HG03135 (cell line): ENCODE data around the gene HSD17B2.

Experiments
- ATAC-seq: cut with Tn5 transposase; IDR thresholded peaks from one replicate; pipeline ENCODE4 v1.9.1; 2021; ENCODE audit warnings: mild to moderate bottlenecking, moderate library complexity; ENCODE audit not compliant: unreplicated experiment

Gene HSD17B2

DNA sequence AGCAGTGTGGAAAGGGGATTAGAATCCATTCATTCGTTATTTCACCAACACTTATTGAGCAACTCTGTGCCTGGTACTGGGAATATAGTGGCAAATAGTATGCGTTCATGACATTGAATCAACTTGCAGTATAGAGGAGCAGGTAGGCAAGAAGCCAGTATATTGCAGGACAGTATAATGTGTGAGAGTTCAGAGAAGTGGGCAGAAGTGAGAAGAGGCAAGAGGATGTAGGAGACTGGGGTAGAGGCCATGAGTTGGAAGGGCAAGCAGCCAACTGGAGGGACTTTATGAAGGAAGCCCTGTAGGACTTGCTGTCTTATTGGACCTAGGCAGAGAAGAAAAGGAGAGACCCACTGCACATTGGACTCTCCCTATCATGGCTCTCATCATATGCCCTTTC is 12.3 kb downstream of the HSD17B2 start:
- no peak for ATAC-seq

DNA sequence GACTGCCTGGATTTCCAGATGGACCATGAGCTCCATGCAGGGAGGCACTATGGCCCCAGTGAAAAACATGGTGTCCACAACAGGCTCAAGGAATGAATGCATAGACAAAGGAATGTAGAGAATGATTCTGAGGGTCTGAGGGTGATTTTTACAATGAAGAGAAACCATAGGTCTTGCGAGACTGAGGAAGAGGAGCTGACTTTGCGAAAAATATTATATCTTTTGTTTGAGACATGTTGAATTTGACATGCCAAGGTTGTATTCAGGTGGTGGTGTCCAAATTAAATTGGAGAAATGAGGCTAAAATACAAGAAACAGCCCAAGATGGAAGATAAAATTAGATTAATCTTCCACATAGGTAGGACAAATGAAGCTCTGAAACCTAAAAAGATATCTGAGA is 12.7 kb downstream of the HSD17B2 start:
- no peak for ATAC-seq

- ATAC-seq = no peak
These were observed 14.4 kb downstream of the HSD17B2 start for GRCh38 chr16:82049484-82049883.

- no peak for ATAC-seq
These were observed 15.5 kb downstream of the HSD17B2 start for GRCh38 chr16:82050506-82050905.

GRCh38 chr16:82050909-82051357 is 15.9 kb downstream of the HSD17B2 start:
- ATAC-seq = no peak

DNA sequence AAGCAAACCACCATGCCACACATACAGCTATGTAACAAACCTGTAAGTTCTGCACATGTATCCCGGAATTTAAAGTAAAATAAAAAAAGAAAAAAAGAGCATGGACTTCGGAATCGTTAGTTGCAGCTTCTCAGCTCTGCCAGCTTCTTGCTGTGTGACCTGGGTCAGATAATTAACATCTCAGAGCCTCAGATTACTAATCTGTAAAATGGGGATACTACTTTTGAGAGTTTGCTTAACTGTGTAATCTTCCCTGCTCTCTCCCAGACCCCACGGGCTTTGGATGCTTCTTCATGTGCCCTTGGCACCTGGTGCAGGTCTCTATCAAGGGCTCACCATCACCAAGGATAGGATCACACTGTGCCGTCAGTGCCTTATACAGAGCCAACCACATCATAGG is 16.6 kb downstream of the HSD17B2 start:
- no peak for ATAC-seq

DNA sequence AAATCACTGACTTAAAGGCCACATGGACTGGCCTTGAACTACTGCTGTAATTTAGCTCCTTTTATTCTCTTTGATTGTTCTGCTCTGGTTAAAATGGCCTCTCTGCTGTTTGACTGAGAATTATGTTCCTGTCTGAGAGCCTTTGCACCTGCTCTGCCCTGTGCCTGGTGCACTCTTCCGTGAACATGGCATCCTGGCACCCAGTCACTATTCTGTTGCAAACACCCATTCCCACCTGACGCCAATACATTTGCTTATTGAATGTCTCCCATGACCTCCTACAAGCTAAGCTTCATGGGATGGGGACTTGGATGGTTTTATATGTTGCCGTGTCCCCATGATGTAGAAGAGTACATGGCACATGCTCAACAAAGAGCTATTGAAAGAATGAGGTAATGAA is 20.1 kb downstream of the HSD17B2 start:
- no peak for ATAC-seq

- ATAC-seq = no peak
These were observed 20.9 kb downstream of the HSD17B2 start for GRCh38 chr16:82055728-82056549.

DNA sequence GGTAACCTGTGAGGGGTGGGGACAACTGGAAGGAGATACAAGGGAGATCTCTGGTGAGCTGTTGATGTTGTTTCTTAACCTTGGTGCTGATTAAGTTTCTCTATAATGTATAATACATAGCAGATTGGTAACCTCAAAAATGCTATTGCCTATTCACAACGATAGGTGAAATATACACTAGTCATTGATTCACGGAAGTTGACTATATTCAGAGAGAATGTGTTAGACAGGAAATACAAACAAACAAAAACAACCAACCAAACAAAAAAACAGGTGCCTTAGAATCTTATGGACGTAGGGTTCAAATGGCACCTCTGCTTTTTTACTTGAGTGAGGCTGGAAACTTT is 21.5 kb downstream of the HSD17B2 start:
- no peak for ATAC-seq

- no peak for ATAC-seq
These were observed 24.3 kb downstream of the HSD17B2 start for GRCh38 chr16:82059161-82059982.

DNA sequence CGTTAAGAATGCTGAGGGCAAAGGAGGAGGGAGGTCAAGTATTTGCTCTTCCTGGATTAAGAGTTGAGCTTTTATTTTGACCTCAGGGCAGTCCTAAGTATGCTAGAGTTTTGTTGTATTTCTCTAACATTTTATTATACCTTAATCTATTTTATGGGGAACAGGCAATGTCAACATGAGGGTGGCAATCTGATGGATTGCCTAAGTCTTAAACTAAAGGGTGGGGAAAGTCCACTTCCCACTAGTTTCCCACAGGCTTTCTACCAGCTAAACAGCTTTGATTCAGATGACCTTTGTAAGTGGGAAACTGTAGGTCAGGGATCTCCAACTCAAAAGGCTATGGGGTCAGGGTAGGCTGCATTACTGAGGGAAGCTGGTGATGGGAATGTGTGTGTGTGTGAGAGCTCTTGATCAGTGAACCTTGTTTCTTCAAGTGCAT is 24.9 kb downstream of the HSD17B2 start:
- no peak for ATAC-seq

- ATAC-seq = no peak
These were observed 26.9 kb downstream of the HSD17B2 start for GRCh38 chr16:82061861-82062525.

DNA sequence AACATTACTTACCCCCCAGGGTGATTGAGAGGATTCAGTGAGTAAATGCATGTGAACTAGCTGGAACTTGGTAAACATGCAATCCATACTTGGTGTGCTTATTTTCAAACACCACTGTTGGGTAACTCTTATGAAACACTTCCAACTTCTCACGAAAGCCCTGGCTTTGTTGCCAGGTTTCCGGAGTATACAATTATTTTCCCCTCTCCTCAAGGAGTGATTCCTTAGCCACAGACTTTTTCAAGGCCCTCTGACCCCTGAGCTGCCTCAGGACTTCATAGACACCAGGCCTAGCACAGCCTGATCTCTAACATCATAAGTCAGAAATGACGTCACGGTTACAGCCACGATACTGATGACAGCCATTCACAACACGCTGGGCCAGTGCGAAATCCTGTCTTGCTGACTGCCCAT is 27.6 kb downstream of the HSD17B2 start:
- no peak for ATAC-seq

DNA sequence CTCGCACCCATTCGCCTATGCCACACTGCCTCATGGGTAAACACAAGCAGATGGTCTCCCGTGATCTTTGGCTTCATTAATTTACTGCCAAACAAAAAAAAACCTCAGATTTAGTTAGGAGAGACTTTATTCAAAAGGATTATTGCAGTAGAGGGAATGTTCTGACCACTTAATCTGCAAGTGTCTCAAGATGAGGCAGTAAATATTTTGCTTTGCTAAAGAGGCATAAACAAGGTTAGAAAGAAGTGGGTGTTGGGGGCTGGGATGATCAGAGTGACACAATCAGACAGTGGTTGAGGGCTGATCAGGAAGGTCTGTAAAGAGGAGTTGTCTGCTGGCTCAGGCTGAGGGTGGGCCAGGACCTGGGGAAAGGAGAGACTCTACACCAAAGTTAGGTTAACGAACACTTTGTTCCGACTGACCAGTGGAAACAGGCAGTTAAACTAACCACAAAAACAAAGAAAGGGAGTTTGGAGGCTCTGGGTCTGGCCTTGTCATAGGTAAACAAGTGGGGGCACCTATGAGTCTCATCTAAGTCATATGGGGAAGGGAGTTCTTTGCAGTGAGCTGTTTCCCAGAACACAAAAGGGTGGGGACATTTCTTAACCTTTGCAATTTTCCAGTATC is 28.5 kb downstream of the HSD17B2 start:
- no peak for ATAC-seq

DNA sequence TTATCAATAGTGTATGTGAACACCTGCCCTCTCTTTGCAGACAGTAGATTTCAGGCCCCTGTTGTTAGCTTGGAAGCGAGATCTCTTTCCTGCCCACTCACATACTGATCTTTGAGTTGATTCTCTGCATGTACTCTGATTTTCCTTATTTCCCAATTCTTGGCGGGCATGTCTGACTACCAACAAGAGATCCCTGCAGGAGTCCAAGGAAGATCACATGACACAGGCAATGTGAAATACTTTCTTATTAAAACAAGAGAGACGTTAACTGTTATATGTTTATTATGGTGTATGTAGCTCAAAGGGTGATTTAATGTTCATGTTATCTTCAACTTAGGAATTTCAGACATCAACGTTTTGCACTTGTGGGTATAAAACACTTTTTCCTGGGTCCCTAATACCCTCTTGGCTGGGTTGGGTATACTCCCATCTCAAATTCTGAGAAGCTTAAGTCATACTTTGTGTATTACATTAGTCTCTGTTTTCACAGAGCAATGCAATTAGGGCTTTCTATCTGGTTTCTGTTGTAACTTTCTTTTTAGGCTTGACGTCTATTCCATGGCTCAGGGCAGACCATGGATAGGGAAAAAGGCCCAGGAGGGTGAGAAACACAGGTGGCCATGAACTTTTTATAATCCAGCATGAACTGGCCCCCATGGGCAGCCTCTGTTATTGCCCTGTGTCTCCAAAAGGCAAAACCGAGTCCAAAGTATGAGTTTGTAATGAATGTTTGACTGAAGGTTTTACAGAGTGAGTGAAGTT is 32.2 kb downstream of the HSD17B2 start:
- no peak for ATAC-seq

GRCh38 chr16:82067804-82068325 is 32.8 kb downstream of the HSD17B2 start:
- ATAC-seq = no peak

- no peak for ATAC-seq
These were observed 35.8 kb downstream of the HSD17B2 start for GRCh38 chr16:82070656-82071369.

- ATAC-seq = no peak
These were observed 36.4 kb downstream of the HSD17B2 start for GRCh38 chr16:82071421-82071820.

GRCh38 chr16:82072313-82072712 is 37.3 kb downstream of the HSD17B2 start:
- no peak for ATAC-seq
